ENCODE data around the gene DDX10.
"Not testable (repeated sequence)": the region's sequence is repeated elsewhere in the genome, so short reads cannot be mapped to it uniquely, and the experiment has no call there.

The DDX10 gene

DNA sequence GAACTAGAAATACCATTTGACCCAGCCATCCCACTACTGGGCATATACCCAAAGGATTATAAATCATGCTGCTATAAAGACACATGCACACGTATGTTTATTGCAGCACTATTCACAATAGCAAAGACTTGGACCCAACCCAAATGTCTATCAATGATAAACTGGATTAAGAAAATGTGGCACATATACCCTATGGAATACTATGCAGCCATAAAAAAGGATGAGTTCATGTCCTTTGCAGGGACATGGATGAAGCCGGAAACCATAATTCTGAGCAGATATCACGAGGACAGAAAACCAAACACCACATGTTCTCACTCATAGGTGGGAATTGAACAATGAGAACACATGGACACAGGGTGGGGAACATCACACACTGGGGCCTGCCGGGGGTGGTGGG lies 114.3 kb downstream of the DDX10 start:
- not testable (repeated sequence) for DNase-seq

DNA sequence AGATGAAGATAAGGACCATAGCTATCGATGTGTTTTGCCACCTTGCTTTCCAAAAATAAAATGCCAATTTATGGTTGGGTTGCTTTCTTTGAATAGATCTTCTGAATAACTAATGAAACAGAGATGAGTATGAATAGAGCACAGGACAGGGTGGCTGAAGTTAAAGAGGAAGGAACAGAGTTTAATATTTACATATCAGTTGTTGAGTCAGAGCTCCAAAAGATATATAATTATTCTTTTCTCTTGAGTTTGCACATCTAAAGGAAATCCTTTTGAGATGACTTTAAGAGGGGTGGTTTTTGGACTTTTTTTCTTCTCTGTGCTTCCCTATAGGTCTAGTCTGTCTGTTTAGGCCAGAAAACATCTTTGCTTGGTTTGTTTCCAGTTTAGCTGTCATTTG lies 115.2 kb downstream of the DDX10 start:
- no peak for DNase-seq

DNA sequence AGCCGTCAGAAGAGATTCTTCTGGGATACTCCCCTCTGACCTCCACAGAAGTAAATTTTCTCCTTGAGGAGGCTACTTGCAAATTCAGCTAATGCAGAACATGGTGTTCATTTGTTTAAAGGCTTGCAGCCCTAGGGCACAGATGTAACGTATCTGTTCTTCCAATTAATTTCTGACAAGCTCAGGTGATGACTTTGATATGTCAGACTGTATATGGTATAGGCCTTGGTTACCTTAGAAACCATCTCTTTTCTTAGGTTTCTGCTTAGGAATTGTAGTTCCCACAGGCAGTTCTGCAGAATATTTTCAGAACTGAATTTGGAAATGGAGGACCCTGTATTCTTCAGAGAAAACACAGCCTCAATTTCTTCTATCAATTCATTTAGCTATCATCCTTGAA lies 117.1 kb downstream of the DDX10 start:
- DNase-seq, result no peak

DNA sequence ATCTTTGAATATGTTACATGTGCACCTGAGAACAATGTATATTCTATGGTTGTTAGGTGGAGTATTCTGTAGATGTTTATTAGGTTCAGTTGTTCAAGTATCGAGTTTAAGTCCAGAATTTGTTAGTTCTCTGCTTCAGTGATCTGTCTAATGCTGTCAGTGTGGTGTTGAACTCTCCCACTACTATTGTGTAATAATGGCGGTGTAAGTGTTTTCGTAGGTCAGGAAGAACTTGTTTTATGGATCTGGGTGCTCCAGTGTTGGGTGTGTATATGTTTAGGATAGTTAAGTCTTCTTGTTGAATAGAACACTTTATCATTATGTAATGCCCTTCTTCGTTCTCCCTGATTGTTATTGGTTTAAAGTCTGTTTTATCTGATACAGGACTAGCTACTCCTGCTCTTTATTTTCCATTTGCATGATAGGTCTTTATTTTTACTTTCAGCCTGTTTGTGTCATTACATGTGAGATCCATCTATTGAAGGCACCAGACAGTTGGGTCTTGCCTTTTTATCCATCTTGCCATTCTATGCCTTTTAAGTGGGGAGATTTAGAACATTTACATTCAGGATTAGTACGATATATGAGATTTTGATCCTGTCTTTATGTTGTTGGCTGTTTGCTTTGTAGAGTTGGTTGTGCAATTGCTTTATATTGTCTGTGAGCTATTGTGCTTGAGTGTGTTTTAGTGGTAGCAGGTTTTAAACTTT lies 121.6 kb downstream of the DDX10 start:
- DNase-seq, result no peak

DNA sequence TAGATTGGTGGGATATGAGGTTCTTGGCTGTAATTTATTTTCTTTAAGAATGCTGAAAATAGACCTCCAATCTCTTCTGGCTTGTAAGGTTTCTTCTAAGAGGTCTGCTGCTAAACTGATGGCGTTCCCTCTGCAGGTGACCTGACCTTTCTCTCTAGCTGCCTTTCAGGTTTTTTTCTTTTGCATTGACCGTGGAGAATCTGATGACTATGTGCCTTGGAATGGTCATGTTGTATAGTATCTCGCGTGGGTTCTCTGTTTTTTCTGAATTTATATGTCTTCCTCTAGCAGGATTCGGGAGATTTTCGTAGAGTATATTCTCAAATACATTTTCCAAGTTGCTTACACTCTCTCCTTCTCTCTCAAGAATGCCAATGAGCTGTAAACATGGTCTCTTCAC lies 122.2 kb downstream of the DDX10 start:
- DNase-seq, result no peak

DNA sequence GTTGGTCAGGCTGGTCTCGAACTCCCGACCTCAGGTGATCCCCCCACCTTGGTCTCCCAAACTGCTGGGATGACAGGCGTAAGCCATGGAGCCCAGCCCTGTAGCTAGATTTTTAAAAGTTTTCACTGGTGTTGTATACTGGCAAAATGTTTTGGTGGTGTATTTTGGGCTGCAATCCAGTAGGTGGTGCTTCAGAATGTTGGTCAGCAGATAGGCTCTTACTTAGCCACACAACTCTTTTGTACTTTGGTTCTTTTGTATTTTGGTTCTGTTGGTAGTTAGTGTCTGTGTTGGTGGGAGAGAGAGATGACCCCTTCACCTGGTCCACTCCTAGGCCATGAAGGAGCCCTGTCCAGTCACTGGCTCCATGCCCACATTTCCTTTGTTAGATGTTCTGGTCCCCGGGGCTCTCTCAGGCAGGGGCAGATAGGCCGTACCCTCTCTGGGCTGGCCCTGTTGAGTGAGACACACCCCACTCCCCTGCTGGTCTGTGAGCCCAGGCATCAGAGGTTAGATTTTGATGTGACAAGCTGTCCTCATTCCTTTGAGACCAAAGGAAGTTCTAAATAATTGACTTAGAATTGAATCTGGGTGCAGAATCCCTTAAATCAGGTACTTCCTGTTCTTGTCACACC lies 123.8 kb downstream of the DDX10 start:
- no peak for DNase-seq

DNA sequence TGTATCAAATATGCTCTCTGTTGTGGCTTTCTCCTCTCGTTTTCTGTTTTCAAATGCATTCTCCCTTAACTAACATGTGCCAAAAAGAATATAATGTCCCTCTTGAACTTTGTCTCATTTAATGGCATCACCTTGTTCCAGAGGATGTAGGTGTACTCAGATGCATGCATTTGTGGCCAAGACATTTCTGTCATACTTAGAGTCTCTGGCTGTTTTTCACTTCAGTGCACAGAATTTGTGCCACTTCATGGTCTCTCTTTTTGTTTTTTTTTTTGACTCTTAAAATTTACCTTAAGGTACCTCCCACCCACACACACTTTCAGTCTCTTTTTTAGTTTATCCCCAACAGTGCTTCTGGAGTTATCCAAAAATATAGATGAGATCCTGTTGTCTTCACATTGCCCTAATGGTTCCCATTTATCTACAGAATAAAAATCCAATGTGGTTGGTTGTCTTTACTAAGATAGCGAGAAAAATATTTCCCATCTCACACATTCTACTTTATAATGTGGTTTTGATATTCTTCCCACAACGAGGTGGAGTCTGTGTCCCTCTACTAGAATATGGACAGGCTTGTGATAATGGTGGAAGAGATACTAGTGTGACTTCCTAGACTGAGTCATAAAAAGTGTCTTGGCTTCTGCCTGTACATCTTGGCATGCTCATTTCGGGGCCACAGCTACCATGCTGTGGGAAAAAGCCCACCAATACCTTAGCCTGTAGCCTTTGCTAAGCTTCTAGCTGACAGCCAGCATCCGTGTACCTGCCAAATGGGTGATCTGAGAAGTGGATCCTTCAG lies 125.8 kb downstream of the DDX10 start:
- no peak for DNase-seq

DNA sequence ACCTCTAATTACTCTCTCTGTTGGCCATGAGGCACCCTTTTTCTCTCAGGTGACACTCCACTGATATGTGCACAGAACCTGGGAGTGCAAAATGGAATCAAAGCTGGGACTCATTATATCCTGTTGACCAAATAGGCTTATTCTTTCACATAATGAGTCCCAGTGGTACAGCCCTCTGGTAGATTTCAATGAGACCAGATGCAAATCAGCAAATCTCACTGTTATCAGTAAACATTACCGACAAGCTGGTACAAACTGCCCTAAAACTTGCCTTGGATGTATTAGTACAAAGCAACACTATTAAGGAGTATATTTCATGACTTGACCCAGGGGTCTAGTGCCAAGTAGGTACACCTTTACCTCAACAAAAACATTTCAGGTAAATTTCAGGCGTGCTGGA lies 128.3 kb downstream of the DDX10 start:
- no peak for DNase-seq

DNA sequence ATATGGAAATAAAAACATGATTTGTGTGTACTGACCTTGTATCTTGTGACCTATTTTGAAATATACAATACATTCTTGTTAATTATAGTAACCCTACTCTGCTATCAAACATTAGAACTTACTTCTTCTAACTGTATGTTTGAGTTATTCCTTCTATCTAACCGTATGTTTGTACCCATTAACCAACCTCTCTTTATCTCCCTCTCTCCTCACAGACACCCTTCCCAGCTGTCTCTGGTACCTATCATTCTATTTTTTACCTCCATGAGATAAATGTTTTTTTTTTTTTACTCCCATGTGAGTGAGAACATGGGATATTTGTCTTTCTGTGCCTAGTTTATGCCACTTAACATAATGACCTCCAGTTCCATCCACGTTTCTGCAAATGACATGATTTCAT lies 128.7 kb downstream of the DDX10 start:
- no peak for DNase-seq

DNA sequence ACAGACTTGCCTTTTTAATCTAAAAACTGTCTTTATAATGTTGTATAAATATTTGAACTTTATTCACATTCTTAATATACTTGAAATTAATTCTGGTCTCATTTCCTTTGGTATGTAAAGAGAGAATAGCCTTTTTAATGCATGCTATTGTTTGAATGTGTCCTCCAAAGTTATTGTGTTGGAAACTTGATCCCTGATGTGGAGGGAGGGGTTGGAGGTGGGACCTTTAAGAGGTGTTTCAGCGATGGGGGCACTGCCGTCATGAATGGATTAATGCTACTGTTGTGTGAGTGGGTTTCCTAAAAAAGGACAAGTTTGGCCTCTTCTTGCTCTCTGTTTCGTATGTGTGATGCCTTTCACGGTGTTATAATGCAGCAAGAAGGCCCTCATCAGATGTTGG lies 131.7 kb downstream of the DDX10 start:
- no peak for DNase-seq

DNA sequence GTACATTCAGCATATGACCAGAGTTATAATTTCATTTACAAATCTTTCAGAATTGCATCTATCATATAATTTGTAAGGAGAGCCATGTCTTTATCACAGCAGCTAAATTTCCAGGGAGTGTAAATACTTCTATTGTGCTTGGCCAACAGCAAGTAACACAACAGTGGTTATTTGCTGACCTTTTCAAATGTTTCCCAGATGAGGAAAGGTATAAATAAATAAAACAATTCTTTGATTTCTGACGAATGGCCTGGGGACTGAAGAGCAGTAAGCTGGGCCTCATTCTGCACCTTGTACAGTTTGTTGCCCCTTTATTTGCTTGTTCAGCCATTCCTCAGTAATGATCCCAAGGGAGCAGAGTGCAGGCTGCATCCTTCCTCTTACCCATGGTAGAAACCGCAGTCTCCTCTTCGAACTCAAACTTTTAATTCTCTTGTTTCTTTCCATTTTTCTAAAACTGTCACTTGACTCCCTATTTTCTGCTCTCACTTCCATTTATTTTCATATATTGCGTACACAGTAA lies 132.8 kb downstream of the DDX10 start:
- DNase-seq, result no peak

DNA sequence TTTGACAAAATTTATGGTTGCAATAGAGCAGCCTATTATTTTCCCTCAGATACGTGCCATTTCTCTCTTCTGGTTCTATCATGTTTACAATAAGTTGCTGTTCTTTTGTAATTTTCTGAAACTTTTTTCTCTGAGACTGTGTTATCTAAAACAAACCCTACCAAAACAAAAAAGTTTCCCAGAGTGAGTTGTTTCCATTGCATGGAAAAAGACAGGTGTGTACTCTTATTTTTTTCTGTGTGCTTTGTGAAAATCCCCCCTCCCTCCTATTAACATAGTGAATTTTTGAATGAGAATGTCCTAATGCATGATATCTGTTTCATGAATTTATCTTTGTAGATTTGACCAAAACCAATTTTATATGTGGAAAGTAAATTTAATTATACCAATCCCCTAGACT lies 137.6 kb downstream of the DDX10 start:
- DNase-seq, result no peak

DNA sequence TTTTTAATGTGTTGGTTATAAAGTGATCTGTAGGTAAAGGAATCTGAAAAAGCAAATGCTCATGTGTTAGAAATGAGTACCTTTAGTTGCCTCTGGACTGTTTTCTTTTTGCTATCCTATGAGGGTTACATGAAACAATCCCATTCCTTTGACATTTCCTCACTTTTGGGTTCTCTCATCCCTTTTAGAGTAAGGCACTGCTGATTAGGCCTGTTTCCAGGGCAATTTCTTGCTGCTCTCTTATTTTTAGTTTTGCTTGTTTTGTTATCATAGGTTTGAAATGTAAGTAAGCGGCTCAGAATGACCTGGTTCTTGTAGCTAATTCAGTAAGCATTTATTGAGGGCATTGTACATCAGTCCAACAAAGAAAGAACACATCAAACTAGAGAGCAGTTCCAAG lies 138.9 kb downstream of the DDX10 start:
- DNase-seq, result no peak

DNA sequence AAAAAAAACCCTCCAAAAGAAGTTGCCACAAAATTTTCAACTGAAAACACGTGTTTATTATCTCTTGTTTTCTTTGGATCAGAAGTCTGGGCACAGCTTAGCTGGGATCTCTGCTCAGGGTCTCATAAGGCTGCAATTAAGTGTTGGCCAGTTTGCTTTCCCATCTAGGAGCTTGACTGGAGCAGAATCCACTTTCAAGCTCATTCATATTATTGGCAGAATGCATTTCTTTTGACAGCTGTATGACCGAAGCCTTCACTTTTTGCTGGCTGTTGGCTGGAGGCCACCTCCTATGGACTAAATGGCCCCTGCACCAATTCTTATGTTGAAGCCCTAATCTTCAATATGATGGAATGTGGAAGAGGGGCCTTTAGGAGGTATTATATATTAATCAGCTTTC lies 139.6 kb downstream of the DDX10 start:
- DNase-seq, result no peak

DNA sequence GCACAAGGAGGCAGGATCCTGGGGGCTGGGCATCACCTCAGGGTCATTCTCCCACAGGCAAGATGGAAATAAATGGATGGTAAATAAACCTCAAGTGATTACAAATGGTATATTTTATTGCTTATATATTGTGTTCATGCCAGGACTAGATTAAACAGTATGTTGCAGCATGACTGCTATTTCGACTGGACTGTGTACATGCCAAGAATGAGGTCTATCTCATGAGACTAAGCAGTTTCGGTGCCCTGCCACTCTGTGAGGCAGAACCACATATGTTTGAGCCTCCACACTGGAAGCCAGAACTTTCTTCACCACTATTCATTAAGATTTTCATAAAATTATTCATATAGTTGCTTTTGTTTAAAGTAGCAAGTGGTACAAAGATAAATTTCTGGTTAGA lies 140.2 kb downstream of the DDX10 start:
- no peak for DNase-seq

DNA sequence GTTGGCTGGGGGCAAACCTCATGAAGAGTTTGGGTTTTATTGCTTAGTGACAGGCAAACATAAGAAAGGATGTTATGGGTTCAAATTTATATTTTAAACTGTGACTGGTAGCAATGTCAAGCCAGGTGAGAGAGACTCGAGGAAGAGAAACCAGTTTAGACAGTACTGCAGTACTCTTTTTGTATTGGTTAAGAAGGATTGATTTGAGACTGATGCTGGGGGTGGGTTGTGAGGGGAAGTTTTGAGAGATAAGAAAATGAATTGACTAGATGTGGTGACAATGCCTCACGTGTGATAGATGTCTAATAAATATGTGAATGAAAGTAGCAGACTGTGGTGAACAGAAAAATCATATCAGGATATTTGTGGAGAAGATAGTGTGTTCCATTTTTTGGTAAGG lies 142.4 kb downstream of the DDX10 start:
- no peak for DNase-seq

DNA sequence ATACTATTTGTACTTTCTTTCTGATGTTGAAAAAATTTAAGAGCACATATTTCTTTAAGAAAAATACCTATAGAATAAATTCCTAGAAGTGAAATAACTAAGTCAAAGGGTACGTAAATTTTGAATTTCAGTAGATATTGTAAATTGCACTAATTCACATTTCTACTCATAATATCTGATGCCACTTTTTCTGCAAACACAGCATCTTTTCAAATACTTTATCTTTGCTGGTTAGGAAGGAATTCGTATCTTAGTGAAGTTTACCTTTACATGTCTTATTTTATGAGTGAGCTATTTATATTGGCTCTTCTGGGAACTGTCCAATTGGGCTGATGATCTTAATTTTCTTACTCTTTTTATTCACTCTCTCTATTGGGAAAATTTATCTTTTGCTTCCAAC lies 148.2 kb downstream of the DDX10 start:
- no peak for DNase-seq

DNA sequence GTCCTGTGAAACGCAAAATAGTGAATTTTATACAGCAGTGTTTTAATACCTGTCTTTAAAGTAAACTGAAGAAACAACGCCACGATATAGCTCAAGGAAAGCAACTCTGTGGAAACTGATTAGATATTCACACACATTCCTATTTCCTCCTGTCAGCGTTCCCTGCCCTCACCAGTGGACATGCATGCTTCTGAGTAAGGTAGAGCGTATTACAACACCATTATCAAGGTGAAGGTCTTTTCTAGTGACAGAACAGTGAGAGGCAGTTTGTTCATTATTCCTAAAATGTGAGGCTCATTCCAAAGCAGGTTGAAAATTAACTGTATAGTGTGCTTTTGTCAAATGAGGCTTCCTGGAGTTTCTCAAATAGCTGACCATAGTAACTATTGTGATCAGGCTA lies 153.1 kb downstream of the DDX10 start:
- no peak for DNase-seq

DNA sequence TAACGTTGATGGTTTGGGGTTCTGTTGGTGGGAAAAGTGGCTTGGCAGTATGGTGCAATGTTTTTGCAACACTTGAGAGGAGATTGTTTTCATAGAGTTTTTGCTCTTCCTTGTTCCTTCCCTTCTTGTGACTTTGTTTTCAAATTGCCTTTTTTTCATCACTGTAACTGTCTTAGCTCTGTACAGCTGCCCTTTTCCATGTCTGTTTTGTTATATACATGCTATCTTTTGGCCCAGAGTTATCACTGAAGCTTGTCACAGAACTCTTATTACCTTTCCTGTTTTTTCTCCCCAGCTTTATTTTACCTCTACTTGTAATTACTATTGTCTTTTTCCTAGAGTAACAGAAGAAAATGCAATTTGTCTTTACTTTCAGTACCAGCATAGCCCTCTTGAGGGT lies 154.1 kb downstream of the DDX10 start:
- DNase-seq, result no peak

DNA sequence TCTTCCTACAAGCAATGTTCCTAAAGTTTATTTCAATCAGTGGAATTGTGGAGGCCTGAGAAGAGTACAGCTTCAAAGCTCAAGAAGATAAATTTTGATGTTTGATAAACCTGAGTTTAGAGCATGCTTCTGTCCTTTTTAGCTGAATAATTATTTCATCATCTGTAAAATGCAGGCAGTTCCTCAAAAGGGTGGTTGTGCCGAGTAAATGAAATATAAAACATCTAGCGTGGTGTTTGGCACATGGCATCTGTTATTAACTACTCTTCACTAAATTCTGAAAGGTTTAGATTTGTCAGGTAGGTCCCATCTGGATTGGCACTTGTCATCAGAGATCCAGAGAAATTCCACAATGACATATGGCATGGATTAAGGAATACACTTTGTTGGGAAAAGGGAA lies 155.1 kb downstream of the DDX10 start:
- no peak for DNase-seq

DNA sequence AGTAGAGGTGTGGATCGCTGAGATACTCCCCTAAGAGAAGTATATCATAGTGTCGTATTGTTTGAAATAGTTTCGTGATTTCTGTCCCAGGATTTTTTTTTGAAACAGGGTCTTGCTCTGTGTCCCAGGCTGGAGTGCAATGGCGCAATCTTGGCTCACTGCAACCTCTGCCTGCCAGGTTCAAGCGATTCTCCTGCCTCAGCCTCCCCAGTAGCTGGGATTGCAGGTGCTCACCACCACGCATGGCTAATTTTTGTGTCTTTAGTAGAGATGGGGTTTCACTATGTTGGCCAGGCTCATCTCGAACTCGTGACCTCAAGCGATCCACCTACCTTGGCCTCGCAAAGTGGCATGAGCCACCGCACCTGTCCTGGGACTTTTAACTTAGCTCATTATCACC lies 159.1 kb downstream of the DDX10 start:
- not testable (repeated sequence) for DNase-seq

DNA sequence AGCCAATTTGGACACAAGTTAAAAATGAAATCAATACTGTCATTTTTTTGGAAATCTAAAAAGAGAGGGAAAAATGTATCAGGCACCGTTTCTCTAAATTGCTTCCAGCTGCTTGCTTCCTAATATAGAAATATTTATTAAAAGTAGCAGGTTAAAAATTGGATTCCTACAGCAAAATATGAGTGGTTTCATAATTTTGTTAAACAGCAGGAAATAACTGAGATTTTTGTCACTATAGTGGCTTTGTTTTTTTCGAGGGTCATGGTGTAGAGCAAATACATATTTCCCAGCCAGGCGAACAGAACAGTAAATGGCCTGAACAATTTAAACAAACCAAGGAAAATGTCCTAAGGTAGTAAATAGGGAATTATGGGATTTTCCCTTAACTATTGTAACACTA lies 159.7 kb downstream of the DDX10 start:
- no peak for DNase-seq

DNA sequence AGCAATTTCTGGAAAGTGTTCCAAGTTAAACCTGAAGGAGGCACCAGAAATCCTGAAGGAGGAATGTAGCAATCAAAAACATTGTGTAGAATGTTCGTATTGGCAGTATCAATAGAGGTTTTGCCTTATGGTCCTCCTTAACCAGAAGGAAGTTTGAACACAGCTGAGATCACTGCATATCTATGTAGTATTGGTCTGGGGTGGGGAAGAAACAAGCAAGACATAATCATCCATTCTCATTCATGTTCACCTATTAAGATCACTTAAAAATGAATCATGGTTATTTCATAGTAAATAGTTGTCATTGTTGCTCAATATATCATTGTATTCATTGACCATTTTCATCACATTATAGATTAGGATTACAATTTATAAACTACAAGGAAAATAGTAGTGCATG lies 160.5 kb downstream of the DDX10 start:
- DNase-seq, result no peak

DNA sequence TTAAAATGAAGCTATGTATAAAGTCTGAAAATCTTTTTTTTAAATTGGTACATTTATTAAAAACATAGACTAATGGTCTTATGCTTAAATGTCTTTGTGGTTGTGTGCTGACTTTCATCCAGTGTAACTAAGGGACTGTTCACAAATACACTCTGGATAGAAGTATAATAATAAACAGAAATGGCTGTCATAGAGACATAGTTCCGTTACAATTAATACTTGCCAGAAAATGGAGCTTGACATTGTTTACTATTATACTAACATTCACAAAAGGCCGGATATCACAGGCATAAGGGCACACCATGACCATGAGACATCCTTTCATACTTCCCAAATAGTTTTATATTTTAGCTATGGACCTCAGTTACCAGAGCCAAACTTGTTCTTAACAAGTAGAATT lies 161.3 kb downstream of the DDX10 start:
- no peak for DNase-seq

Data from NCI-H1436 (cell line).